Astrocyte (in vitro differentiated cells and primary cell): ENCODE results near the gene GALNT2.

Experiments
- EZH2 ChIP-seq: IDR thresholded peaks from 2 replicates; pipeline ENCODE4 v1.6.1; 2012; ENCODE audit warnings: mild to moderate bottlenecking, low read length, inconsistent platforms; ENCODE audit not compliant: insufficient read depth
- TF ChIP-seq, protein P1 (sequence below): IDR thresholded peaks from 2 replicates; pipeline ENCODE4 v1.5.1; 2011; ENCODE audit warnings: low read depth, mild to moderate bottlenecking, inconsistent platforms, low read length, moderate library complexity; ENCODE audit not compliant: insufficient read depth

- TF ChIP-seq, protein P1, sequence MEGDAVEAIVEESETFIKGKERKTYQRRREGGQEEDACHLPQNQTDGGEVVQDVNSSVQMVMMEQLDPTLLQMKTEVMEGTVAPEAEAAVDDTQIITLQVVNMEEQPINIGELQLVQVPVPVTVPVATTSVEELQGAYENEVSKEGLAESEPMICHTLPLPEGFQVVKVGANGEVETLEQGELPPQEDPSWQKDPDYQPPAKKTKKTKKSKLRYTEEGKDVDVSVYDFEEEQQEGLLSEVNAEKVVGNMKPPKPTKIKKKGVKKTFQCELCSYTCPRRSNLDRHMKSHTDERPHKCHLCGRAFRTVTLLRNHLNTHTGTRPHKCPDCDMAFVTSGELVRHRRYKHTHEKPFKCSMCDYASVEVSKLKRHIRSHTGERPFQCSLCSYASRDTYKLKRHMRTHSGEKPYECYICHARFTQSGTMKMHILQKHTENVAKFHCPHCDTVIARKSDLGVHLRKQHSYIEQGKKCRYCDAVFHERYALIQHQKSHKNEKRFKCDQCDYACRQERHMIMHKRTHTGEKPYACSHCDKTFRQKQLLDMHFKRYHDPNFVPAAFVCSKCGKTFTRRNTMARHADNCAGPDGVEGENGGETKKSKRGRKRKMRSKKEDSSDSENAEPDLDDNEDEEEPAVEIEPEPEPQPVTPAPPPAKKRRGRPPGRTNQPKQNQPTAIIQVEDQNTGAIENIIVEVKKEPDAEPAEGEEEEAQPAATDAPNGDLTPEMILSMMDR = no peak
- TF ChIP-seq EZH2 = no peak
These were observed 19.1 kb downstream of the GALNT2 start for GRCh38 chr1:230086151-230086550.
